GM18520 (cell line): ENCODE results near the gene CD68.
A peak's percentile ranks its signal among the peaks of the same experiment; 100 is the strongest.
"Not testable (repeated sequence)": the region's sequence is repeated elsewhere in the genome, so short reads cannot be mapped to it uniquely, and the experiment has no call there.

Experiments
- ATAC-seq: cut with Tn5 transposase; IDR thresholded peaks from one replicate; pipeline ENCODE4 v1.9.1; 2021; ENCODE audit not compliant: unreplicated experiment

Gene CD68

GRCh38 chr17:7580604-7581575 is 1.5 kb downstream of the CD68 start:
- ATAC-seq: no peak

- ATAC-seq: no peak
These were observed 3.2 kb downstream of the CD68 start for GRCh38 chr17:7582396-7583252.

- ATAC-seq: peak; percentile 61
These were observed 4.0 kb downstream of the CD68 start, which contains the start of gene MPDU1 for GRCh38 chr17:7583253-7584109. MPDU1 (plus strand) TSS chr17:7583852; CDS start chr17:7583863, 11 bp downstream.

- ATAC-seq: no peak
These were observed 7.4 kb downstream of the CD68 start for GRCh38 chr17:7586673-7587419.

- no peak for ATAC-seq
These were observed 8.1 kb downstream of the CD68 start for GRCh38 chr17:7587420-7588151.

- no peak for ATAC-seq
These were observed 9.2 kb downstream of the CD68 start for GRCh38 chr17:7588553-7589203.

GRCh38 chr17:7589204-7589868 is 9.9 kb downstream of the CD68 start:
- ATAC-seq: no peak

- ATAC-seq: no peak
These were observed 10.7 kb downstream of the CD68 start, which contains the start of gene SOX15 for GRCh38 chr17:7589891-7590691. SOX15 (minus strand) TSS chr17:7590094; CDS start chr17:7589676, 418 bp downstream.

- ATAC-seq: no peak
These were observed 11.3 kb downstream of the CD68 start for GRCh38 chr17:7590743-7591142.

- no peak for ATAC-seq
These were observed 12.2 kb downstream of the CD68 start for GRCh38 chr17:7591596-7591995.

- no peak for ATAC-seq
These were observed 13.1 kb downstream of the CD68 start for GRCh38 chr17:7592422-7593021.

- no peak for ATAC-seq
These were observed 13.9 kb downstream of the CD68 start for GRCh38 chr17:7593296-7593695.

GRCh38 chr17:7597561-7597960 is 18.1 kb downstream of the CD68 start:
- not testable (repeated sequence) for ATAC-seq

- no peak for ATAC-seq
These were observed 26.8 kb downstream of the CD68 start for GRCh38 chr17:7606280-7606679.

GRCh38 chr17:7610641-7611040 is 31.2 kb downstream of the CD68 start:
- ATAC-seq: no peak

GRCh38 chr17:7611635-7612293 is 32.3 kb downstream of the CD68 start:
- no peak for ATAC-seq

- no peak for ATAC-seq
These were observed 32.8 kb downstream of the CD68 start for GRCh38 chr17:7612294-7612640.
